ENCODE measurements around the gene CABP5. TPM values are rescaled to one million over a fixed set of nuclear protein-coding genes. Genes with fewer than 3 reads are reported as not detected.
"Not testable (repeated sequence)": the region's sequence is repeated elsewhere in the genome, so short reads cannot be mapped to it uniquely, and the experiment has no call there.

The CABP5 gene
- not detected for total RNA-seq
- polyA plus RNA-seq = not detected
- long read RNA-seq, donor 1 = 0 reads
- long read RNA-seq, donor 2 = 0 reads
- long read RNA-seq, donor 3 = 0 reads
- long read RNA-seq, donor 4 = 0 reads

- no peak within 1 kb of the TSS for H3K4me3 ChIP-seq (ENCODE audit: low read length)
- no peak for ATAC-seq
- H3K27ac ChIP-seq (ENCODE audit: low read length) = no peak within 1 kb of the TSS
- H3K4me1 ChIP-seq (ENCODE audit: control insufficient read depth, insufficient read depth, low read length) = no peaks in the 10 kb centered on the region
- intact Hi-C loops (cut with DNase I) = no loop called here
- H3K9me3 ChIP-seq (ENCODE audit: control insufficient read depth, low read length) = no peaks in the 10 kb centered on the region
- no peaks in the 10 kb centered on the region for H3K27me3 ChIP-seq (ENCODE audit: control insufficient read depth, insufficient read depth)
- WGBS = 66% methylated on average over 10 of the region's 10 CpGs
- DNase-seq = no peak
Measured at GRCh38 chr19:48043675-48044258, at the start of gene CABP5. TSS of gene CABP5 (minus strand) at chr19:48044079. CDS start at chr19:48043922, 157 bp downstream.

- DNase-seq; H3K27ac ChIP-seq (ENCODE audit: low read length); H3K27me3 ChIP-seq (ENCODE audit: control insufficient read depth, insufficient read depth); ATAC-seq; intact Hi-C loops (cut with DNase I); H3K4me1 ChIP-seq (ENCODE audit: control insufficient read depth, insufficient read depth, low read length); H3K9me3 ChIP-seq (ENCODE audit: control insufficient read depth, low read length); H3K4me3 ChIP-seq (ENCODE audit: low read length): not testable (repeated sequence)
- 86% methylated on average over 13 of the region's 13 CpGs for WGBS
Measured at GRCh38 chr19:48091111-48091718, 47.3 kb upstream of the CABP5 start.

- 80% methylated on average over 5 of the region's 5 CpGs for WGBS
- intact Hi-C loops (cut with DNase I) = no loop called here
- no peaks in the 10 kb centered on the region for H3K4me1 ChIP-seq (ENCODE audit: control insufficient read depth, insufficient read depth, low read length)
- H3K9me3 ChIP-seq (ENCODE audit: control insufficient read depth, low read length) = no peaks in the 10 kb centered on the region
- ATAC-seq (no peak), DNase-seq (no peak)
- no peak overlapping the region for H3K4me3 ChIP-seq (ENCODE audit: low read length)
- H3K27me3 ChIP-seq (ENCODE audit: control insufficient read depth, insufficient read depth) = no peaks in the 10 kb centered on the region
- H3K27ac ChIP-seq (ENCODE audit: low read length) = no peak overlapping the region
Measured at GRCh38 chr19:48090281-48090802, 46.5 kb upstream of the CABP5 start.

GRCh38 chr19:48088991-48089390 lies 45.1 kb upstream of the CABP5 start:
- H3K4me1 ChIP-seq (ENCODE audit: control insufficient read depth, insufficient read depth, low read length); H3K9me3 ChIP-seq (ENCODE audit: control insufficient read depth, low read length); DNase-seq; H3K27me3 ChIP-seq (ENCODE audit: control insufficient read depth, insufficient read depth); H3K27ac ChIP-seq (ENCODE audit: low read length); ATAC-seq; intact Hi-C loops (cut with DNase I); H3K4me3 ChIP-seq (ENCODE audit: low read length): not testable (repeated sequence)
- 94% methylated on average over 6 of the region's 6 CpGs for WGBS

- no peak overlapping the region for H3K27ac ChIP-seq (ENCODE audit: low read length)
- intact Hi-C loops (cut with DNase I) = no loop called here
- H3K9me3 ChIP-seq (ENCODE audit: control insufficient read depth, low read length) = no peaks in the 10 kb centered on the region
- no peak for DNase-seq
- 89% methylated on average over 7 of the region's 7 CpGs for WGBS
- no peaks in the 10 kb centered on the region for H3K4me1 ChIP-seq (ENCODE audit: control insufficient read depth, insufficient read depth, low read length)
- H3K4me3 ChIP-seq (ENCODE audit: low read length) = no peak overlapping the region
- H3K27me3 ChIP-seq (ENCODE audit: control insufficient read depth, insufficient read depth) = no peaks in the 10 kb centered on the region
- no peak for ATAC-seq
Measured at GRCh38 chr19:48085904-48086864, 42.3 kb upstream of the CABP5 start.

- no peak for DNase-seq
- ATAC-seq = no peak
- Histone ChIP-seq H3K4me1 (ENCODE audit: control insufficient read depth, insufficient read depth, low read length) (no peaks in the 10 kb centered on the region), H3K9me3 (ENCODE audit: control insufficient read depth, low read length) (no peaks in the 10 kb centered on the region), H3K27ac (ENCODE audit: low read length) (no peak overlapping the region), H3K4me3 (ENCODE audit: low read length) (no peak overlapping the region), H3K27me3 (ENCODE audit: control insufficient read depth, insufficient read depth) (no peaks in the 10 kb centered on the region)
- 68% methylated on average over 3 of the region's 3 CpGs for WGBS
- intact Hi-C loops (cut with DNase I) = no loop called here
Measured at GRCh38 chr19:48085076-48085475, 41.2 kb upstream of the CABP5 start.

- WGBS = 96% methylated on average over 5 of the region's 5 CpGs
- no peak for DNase-seq
- no peak for ATAC-seq
- no peaks in the 10 kb centered on the region for H3K27me3 ChIP-seq (ENCODE audit: control insufficient read depth, insufficient read depth)
- intact Hi-C loops (cut with DNase I) = no loop called here
- no peak overlapping the region for H3K27ac ChIP-seq (ENCODE audit: low read length)
- H3K9me3 ChIP-seq (ENCODE audit: control insufficient read depth, low read length) = no peaks in the 10 kb centered on the region
- H3K4me3 ChIP-seq (ENCODE audit: low read length) = no peak overlapping the region
- no peaks in the 10 kb centered on the region for H3K4me1 ChIP-seq (ENCODE audit: control insufficient read depth, insufficient read depth, low read length)
Measured at GRCh38 chr19:48081106-48081505, 37.2 kb upstream of the CABP5 start.

- WGBS = 98% methylated on average over 3 of the region's 3 CpGs
- DNase-seq; H3K27me3 ChIP-seq (ENCODE audit: control insufficient read depth, insufficient read depth); H3K9me3 ChIP-seq (ENCODE audit: control insufficient read depth, low read length); ATAC-seq; H3K27ac ChIP-seq (ENCODE audit: low read length); intact Hi-C loops (cut with DNase I); H3K4me1 ChIP-seq (ENCODE audit: control insufficient read depth, insufficient read depth, low read length); H3K4me3 ChIP-seq (ENCODE audit: low read length): not testable (repeated sequence)
Measured at GRCh38 chr19:48070177-48070769, 26.4 kb upstream of the CABP5 start.

- Histone ChIP-seq H3K4me1 (ENCODE audit: control insufficient read depth, insufficient read depth, low read length) (no peaks in the 10 kb centered on the region), H3K27ac (ENCODE audit: low read length) (no peak overlapping the region), H3K4me3 (ENCODE audit: low read length) (no peak overlapping the region), H3K9me3 (ENCODE audit: control insufficient read depth, low read length) (no peaks in the 10 kb centered on the region), H3K27me3 (ENCODE audit: control insufficient read depth, insufficient read depth) (no peaks in the 10 kb centered on the region)
- no peak for ATAC-seq
- DNase-seq = no peak
- intact Hi-C loops (cut with DNase I) = no loop called here
- WGBS = 72% methylated on average over 2 of the region's 2 CpGs
Measured at GRCh38 chr19:48069435-48069834, 25.6 kb upstream of the CABP5 start.

- no peak for ATAC-seq
- Histone ChIP-seq H3K4me3 (ENCODE audit: low read length) (no peak overlapping the region), H3K9me3 (ENCODE audit: control insufficient read depth, low read length) (no peaks in the 10 kb centered on the region), H3K4me1 (ENCODE audit: control insufficient read depth, insufficient read depth, low read length) (no peaks in the 10 kb centered on the region), H3K27me3 (ENCODE audit: control insufficient read depth, insufficient read depth) (no peaks in the 10 kb centered on the region), H3K27ac (ENCODE audit: low read length) (no peak overlapping the region)
- intact Hi-C loops (cut with DNase I) = no loop called here
- DNase-seq = no peak
- 76% methylated on average over 2 of the region's 2 CpGs for WGBS
Measured at GRCh38 chr19:48064509-48064908, 20.6 kb upstream of the CABP5 start.
